NCI-H2029 treated with DMSO at 0.1 percent for 48 hours (cell line): ENCODE measurements around the gene TMEM94.
"Not testable (repeated sequence)": the region's sequence is repeated elsewhere in the genome, so short reads cannot be mapped to it uniquely, and the experiment has no call there.

ENCODE experiments used
- DNase-seq: peaks from one replicate; lab custom pipeline; 2025; lab: John Stamatoyannopoulos, UW

Gene TMEM94

GRCh38 chr17:75511610-75512575, 55.5 kb downstream of the TMEM94 start:
- no peak for DNase-seq

DNA sequence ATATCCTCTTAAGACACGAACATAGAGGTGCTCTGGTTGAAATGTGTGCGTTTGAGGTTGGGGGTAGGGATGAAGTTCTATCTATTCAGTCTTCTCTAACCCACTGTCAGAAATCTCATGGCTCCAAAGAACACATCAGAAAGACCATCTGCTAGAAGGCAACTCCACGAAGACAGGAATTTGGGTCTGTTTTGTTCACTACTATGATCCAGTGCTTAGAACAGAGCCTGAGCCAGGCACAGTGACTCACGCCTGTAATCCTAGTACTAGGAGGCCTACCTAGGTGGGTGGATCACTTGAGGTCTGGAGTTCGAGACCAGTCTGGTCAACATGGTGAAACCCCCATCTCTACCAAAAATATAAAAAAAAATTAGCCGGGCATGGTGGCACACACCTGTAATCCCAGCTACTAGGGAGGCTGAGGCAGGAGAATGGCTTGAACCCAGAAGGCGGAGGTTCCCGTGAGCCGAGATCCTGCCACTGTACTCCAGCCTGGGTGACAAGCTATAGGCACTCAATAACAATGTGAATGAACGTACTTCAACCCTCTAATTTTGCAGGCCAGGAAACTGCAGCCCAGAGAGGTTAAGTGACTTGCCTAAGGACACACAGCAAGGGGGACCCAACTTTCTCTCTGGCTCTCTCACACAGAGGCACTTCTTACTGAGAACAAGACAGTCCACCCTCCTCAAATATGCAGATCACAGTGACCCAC, 56.6 kb downstream of the TMEM94 start:
- no peak for DNase-seq

DNA sequence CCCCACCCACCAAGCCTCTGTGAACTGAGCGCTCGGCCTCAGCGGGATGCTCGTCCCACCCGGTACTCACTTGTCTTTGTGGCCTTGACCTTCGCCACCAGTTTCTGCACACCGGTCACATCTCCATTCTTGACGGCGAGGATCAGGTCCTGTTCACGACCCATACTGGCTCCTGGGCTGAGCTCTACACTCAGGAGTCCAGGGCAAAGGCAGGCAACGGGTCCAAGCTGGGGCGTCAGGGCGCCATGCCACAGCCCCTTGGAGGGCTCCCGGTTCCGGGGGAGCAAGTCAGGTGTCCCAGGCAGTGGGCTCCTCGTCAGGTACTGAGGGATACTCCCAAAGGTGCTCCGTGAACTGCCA, 57.2 kb downstream of the TMEM94 start:
- DNase-seq, result no peak

- DNase-seq, result no peak
These were observed 58.0 kb downstream of the TMEM94 start for GRCh38 chr17:75514299-75514918.

GRCh38 chr17:75514919-75515495, 58.6 kb downstream of the TMEM94 start:
- no peak for DNase-seq

DNA sequence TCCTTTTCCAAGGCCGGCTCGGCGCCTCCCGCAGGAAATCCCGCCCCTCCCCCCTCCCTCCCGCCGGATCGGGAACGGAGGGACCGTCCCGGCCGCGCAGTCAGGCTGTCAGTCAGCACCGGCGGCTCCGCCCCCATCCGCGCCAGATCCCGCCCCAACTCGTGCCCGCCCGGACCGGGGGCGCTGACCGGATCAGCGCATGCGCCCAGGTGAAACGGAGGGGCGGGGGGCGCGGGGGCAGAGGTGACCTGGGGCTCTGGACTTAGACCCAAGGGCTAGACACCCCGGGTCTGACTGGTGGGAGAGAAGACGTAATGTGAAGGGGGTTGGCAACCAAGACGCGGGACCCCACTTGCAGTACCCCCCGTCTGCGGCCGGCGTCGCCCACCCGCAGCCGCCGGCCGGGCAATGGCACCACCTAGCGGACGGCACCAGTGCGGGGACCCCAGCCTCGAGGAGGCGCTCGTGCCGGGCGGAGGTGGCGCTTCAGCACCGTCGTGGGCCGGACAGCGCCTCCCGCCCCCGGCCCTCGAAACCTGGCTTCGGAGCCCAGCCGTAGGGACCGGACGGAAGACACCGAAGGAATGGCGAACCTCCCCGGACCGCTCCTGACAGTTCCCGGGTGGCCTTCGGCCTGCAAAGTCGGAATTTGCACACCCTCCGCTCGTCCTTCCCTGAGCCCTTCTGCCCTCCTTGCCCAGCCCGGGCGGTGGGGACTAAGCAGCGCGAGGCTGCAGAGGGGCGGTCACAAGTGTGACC, 59.2 kb downstream of the TMEM94 start, which contains the start of gene CASKIN2:
Gene CASKIN2 (minus strand): TSS at position 42 of the 759 bp plus-strand sequence. CDS start 1,733 bp downstream, outside the sequence.
- DNase-seq, result peak; percentile 56

DNA sequence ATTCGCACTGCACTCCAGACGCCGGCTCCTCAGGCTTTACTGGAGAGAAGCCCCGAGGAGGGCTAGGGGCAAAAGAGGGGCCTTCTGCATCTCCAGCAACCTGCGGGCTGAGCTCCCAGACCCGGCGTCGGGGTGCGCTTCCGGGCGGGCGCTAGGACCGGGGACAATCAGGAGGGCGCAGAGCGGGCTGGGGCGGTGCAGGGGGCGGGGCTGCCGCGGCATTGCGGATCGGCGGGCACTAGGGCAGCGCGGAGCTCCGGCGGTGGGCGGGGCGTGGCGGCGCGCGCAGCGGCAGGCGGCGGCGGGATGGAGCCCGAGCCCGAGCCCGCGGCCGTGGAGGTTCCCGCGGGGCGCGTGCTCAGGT, 59.8 kb downstream of the TMEM94 start, which contains the start of gene TSEN54:
Gene TSEN54 (plus strand): TSS at position 274 of the 364 bp plus-strand sequence. CDS start 33 bp downstream, at position 307.
- DNase-seq, result peak; percentile 36

GRCh38 chr17:75516619-75517296, 60.3 kb downstream of the TMEM94 start:
- DNase-seq, result no peak

GRCh38 chr17:75517297-75517865, 60.9 kb downstream of the TMEM94 start:
- no peak for DNase-seq

GRCh38 chr17:75518201-75518600, 61.8 kb downstream of the TMEM94 start:
- no peak for DNase-seq

DNA sequence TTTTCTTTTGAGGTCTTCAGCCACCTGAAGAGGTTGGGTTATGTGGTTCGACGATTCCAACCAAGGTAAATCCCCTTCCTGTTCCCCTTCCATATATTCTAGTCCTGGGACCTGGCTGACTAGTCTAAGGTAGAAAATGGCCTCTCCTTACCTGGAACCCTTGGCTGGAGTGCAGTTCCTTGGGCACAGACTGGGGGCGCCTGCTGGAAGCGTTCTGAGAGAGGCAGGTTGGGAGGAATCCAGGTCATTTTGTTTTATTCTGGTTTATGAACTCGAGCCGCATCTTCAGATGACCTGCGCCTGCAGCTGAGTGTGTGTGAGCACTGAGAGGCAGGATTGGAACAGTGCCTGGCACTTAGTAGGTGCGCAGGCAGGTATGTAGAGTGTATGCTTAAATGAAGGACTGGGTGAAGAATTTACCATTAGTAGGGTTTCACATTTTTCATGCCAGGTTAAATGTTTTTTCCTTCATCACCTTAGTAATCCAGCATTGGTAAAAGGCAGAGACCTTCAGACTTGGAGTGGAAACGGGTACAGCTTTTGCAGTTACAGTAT, 62.6 kb downstream of the TMEM94 start:
- DNase-seq, result no peak

DNA sequence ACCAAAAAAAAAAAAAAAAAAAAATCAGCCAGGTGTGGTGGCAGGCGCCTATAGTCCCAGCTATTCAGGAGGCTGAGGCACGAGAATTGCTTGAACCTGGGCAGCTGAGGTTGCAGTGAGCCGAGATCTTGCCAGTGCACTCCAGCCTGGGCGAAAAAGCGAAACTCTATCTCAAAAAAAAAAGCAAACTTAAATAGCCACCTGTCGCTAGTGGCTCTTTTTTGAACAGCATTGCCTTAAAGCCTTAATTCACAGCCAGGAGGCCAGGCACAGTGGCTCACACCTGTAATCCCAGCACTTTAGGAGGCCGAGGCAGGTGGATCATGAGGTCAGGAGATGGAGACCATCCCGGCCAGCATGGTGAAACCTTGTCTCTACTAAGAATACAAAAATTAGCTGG, 64.0 kb downstream of the TMEM94 start:
- DNase-seq, result not testable (repeated sequence)

DNA sequence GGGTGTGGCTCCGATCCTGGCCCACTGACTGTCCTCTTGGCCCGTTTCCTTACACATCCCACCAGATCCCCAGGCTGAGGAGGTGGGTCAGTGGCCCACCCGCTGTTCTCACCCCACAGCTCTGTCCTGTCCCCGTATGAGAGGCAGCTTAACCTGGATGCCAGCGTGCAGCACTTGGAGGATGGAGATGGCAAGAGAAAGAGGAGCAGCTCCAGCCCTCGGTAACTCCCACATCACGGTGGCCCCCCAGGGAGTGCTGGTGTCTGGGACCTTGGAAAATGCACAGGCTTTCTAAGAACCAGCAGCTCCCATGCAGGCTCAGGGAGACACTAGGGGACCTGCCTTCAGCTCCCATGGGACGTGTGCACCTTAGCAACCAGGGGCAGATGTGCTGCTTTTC, 64.9 kb downstream of the TMEM94 start:
- no peak for DNase-seq

DNA sequence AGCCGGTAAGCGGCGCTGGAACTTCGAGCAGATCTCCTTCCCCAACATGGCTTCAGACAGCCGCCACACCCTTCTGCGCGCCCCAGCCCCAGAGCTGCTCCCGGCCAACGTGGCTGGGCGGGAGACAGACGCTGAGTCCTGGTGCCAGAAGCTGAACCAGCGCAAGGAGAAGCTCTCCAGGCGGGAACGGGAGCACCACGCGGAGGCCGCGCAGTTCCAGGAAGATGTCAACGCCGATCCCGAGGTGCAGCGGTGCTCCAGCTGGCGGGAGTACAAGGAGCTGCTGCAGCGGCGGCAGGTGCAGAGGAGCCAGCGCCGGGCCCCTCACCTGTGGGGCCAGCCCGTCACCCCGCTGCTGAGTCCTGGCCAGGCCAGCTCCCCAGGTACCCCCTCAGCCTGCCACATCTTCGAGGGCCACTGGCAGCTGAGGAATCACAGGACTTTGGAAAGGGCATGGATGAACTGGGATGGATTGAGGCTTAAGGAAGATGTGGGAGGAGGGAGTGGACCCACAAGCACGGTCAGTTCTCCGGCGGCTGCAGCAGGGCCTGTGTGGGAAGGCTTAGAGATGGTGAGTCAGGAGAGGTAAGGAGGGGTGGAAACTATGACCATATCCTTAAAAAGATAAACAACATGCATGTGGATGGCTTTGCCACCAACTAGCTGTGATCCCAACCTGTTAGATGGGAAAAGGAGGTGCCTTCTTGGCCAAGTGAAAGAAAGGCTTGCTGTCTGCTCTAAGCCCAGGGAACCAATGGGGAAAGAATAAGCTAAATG, 65.7 kb downstream of the TMEM94 start:
- no peak for DNase-seq

GRCh38 chr17:75523647-75524046, 67.2 kb downstream of the TMEM94 start:
- DNase-seq, result no peak

DNA sequence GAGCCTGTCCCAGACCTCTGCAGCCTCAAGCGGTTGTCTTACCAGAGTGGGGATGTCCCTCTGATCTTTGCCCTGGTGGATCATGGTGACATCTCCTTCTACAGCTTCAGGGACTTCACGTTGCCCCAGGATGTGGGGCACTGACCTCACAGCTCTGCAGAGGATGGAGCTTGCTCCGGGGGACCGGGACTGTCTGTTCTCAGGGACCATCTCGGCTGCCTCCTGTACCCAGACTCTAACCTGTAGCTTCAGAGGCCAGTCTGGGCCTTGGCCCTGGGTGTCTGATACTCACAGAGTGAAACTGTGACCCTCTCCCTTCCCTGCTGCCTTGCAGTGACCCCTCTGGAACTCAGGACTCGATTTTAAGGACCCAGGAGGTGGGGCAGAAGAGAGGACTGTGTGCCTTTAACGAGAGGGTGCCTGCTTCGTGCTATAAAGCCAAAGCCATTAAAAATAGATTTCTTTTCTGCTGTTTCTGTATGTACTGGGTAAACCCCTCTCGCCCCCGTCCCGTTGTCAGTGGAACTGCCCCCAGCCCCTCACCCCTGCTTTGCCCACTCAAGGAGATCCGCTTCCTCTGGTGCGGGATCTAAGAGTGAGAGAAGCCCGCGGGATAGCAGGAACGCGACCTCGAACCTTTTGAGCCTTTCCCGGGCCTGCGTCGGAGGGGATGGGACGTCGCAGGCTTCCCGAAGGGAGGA, 68.0 kb downstream of the TMEM94 start:
- no peak for DNase-seq

DNA sequence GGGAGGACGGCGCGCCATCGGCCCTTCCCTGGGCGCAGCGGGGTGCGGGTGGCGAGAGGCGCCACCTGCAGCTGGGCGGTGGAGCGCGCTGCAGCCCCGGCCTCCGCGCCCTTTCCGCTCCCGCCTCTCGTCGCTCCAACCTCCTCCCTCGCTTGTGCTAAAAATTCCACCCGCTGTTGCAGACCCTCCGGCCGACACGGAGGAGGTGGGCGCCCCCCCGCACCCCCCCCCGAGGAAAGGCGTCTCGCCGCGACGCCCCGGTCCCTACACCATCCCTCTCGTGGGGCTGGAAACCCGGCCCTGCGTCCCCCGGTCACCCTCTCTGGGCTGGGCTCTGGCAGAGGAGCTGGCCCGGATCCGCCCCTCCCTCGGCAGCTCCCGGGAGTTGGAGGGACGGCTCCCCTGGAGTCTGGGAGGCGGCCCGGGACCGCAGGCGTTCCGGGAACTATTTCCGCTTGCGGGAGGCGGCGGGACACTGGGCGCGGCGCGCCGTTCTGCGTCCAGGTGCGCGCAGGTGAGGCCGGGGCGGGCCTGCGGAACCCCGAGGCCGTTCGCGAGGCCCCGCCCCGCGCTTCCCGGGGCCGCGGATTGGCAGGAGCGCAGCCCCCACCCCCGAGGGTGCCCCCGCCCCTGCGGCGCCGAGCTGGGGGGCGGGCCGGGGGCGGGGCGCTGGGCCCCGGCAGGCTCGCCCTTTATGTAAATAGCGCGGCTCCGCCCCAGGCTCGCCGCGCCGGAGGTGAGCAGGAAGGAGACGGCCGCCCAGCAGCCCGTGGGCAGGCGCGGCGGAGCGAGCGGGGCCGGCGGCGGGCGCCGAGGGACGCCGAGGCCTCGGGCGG, 68.8 kb downstream of the TMEM94 start, which contains the start of gene LLGL2:
Gene LLGL2 (plus strand): TSS at position 728 of the 836 bp plus-strand sequence. CDS start 17,730 bp downstream, outside the sequence.
- DNase-seq, result peak; percentile 45
